Liver (tissue), 3 donors: Measurements from ENCODE around the gene TCF21.
A peak's percentile ranks its signal among the peaks of the same experiment; 100 is the strongest.

Experiments used
- EGR1 ChIP-seq, 2 donors: IDR thresholded peaks; 2 replicates each; pipeline ENCODE4 v1.6.1; 2016 to 2018; ENCODE audit warnings: antibody characterized with exemption in 2 of 2, low read depth in 2 of 2
- GABPA ChIP-seq, 2 donors: IDR thresholded peaks in 1 of 2; conservative IDR thresholded peaks in 1 of 2; 2 replicates each; pipeline ENCODE4 v1.6.1; 2016; ENCODE audit warnings: antibody characterized with exemption in 2 of 2, mild to moderate bottlenecking in 1 of 2, moderate library complexity in 1 of 2
- HNF4G ChIP-seq: IDR thresholded peaks from 2 replicates; pipeline ENCODE4 v1.6.1; 2016; ENCODE audit warnings: antibody characterized with exemption
- RAD21 ChIP-seq, 2 donors: IDR thresholded peaks; 2 replicates each; pipeline ENCODE4 v1.6.1; 2016; ENCODE audit warnings: antibody characterized with exemption in 2 of 2, mild to moderate bottlenecking in 2 of 2
- RXRA ChIP-seq, 2 donors: IDR thresholded peaks; 2 replicates each; pipeline ENCODE4 v1.6.1; 2017 to 2018; ENCODE audit warnings: antibody characterized with exemption in 2 of 2, mild to moderate bottlenecking in 1 of 2
- SP1 ChIP-seq: IDR thresholded peaks from 2 replicates; pipeline ENCODE4 v1.6.1; 2018; ENCODE audit warnings: antibody characterized with exemption, mild to moderate bottlenecking
- YY1 ChIP-seq: IDR thresholded peaks from 2 replicates; pipeline ENCODE4 v1.6.1; 2016; ENCODE audit warnings: antibody characterized with exemption, mild to moderate bottlenecking
- TF ChIP-seq, protein P1 (sequence below): IDR thresholded peaks from 2 replicates; pipeline ENCODE4 v1.6.1; 2016; ENCODE audit warnings: antibody characterized with exemption, mild to moderate bottlenecking
- TF ChIP-seq, protein P2 (sequence below): fragments of 150-350 bp; IDR thresholded peaks from 2 replicates; pipeline ENCODE4 v1.5.1; 2017; ENCODE audit warnings: improper control_type of control experiment, low read depth, low read length; ENCODE audit not compliant: missing input control
- TF ChIP-seq, protein P3 (sequence below): IDR thresholded peaks from 2 replicates; pipeline ENCODE4 v1.6.1; 2016; ENCODE audit warnings: antibody characterized with exemption
- TF ChIP-seq, protein P4 (sequence below): IDR thresholded peaks from 2 replicates; pipeline ENCODE4 v1.6.1; 2016; ENCODE audit warnings: antibody characterized with exemption
- donor health status: healthy.
- donor health status: healthy.

DNA sequence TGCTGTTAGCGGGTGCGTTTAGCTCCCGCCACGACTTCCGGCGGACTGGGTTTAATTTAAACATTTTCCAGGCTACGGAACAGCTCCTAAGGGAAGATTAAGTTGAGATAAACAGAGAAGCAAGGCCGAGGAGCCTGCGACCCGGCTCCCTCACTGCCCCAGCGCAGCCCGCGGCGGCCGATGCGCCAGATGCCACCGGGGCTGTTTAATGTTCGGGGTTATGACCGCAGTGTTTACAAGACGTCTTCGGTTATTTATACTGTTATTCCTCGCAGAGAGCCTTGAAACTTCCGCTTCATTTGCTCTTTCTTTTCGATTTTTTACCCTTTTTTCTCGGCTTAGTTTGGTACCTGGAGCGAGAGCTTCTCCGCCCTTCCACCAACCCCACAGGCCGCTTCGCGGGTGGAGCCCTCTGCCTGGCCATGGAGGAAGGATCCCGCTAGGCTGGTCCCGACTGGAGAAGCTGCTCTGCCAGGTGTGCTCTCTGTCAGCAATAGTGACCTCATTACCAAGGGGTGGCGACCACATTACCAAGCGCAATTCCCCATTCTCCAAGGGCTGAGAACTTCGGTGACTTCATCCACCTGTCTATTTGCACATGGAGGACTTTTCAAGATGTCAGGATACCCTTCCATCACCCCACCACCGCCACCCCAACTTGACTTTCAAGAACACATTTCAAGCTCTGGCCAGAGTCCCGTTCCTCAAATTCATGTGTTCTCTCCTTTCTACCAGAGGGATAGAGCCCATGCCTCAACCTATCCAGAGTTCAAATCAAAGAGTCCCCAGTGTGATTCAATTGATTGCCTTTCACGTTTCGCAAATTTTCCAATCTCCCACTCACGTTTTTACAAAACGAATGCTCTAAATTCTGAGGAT, 4.1 kb downstream of the TCF21 start:
- TF ChIP-seq, protein P1, sequence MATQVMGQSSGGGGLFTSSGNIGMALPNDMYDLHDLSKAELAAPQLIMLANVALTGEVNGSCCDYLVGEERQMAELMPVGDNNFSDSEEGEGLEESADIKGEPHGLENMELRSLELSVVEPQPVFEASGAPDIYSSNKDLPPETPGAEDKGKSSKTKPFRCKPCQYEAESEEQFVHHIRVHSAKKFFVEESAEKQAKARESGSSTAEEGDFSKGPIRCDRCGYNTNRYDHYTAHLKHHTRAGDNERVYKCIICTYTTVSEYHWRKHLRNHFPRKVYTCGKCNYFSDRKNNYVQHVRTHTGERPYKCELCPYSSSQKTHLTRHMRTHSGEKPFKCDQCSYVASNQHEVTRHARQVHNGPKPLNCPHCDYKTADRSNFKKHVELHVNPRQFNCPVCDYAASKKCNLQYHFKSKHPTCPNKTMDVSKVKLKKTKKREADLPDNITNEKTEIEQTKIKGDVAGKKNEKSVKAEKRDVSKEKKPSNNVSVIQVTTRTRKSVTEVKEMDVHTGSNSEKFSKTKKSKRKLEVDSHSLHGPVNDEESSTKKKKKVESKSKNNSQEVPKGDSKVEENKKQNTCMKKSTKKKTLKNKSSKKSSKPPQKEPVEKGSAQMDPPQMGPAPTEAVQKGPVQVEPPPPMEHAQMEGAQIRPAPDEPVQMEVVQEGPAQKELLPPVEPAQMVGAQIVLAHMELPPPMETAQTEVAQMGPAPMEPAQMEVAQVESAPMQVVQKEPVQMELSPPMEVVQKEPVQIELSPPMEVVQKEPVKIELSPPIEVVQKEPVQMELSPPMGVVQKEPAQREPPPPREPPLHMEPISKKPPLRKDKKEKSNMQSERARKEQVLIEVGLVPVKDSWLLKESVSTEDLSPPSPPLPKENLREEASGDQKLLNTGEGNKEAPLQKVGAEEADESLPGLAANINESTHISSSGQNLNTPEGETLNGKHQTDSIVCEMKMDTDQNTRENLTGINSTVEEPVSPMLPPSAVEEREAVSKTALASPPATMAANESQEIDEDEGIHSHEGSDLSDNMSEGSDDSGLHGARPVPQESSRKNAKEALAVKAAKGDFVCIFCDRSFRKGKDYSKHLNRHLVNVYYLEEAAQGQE, result no peak
- TF ChIP-seq RXRA (IDR thresholded peaks at IDR 0.05) (peak in 1 of 2 donors; percentile 24), HNF4G (no peak), RAD21 (IDR thresholded peaks at IDR 0.05) (no peak), EGR1 (IDR thresholded peaks at IDR 0.05; ENCODE audit: low read depth in 2 of 2) (no peak), GABPA (IDR thresholded peaks at IDR 0.05 in 1 of 2, conservative IDR thresholded peaks at IDR 0.05 in 1 of 2) (no peak), SP1 (no peak), YY1 (no peak)
- TF ChIP-seq, protein P2, sequence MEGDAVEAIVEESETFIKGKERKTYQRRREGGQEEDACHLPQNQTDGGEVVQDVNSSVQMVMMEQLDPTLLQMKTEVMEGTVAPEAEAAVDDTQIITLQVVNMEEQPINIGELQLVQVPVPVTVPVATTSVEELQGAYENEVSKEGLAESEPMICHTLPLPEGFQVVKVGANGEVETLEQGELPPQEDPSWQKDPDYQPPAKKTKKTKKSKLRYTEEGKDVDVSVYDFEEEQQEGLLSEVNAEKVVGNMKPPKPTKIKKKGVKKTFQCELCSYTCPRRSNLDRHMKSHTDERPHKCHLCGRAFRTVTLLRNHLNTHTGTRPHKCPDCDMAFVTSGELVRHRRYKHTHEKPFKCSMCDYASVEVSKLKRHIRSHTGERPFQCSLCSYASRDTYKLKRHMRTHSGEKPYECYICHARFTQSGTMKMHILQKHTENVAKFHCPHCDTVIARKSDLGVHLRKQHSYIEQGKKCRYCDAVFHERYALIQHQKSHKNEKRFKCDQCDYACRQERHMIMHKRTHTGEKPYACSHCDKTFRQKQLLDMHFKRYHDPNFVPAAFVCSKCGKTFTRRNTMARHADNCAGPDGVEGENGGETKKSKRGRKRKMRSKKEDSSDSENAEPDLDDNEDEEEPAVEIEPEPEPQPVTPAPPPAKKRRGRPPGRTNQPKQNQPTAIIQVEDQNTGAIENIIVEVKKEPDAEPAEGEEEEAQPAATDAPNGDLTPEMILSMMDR, result no peak
- TF ChIP-seq, protein P3, sequence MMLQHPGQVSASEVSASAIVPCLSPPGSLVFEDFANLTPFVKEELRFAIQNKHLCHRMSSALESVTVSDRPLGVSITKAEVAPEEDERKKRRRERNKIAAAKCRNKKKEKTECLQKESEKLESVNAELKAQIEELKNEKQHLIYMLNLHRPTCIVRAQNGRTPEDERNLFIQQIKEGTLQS, result no peak
- TF ChIP-seq, protein P4, sequence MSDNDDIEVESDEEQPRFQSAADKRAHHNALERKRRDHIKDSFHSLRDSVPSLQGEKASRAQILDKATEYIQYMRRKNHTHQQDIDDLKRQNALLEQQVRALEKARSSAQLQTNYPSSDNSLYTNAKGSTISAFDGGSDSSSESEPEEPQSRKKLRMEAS, result no peak
